GM18870 (cell line): Measurements from ENCODE around the gene TPTE2.
"Not testable (repeated sequence)": the region's sequence is repeated elsewhere in the genome, so short reads cannot be mapped to it uniquely, and the experiment has no call there.

Experiments
- ATAC-seq: cut with Tn5 transposase; IDR thresholded peaks from one replicate; pipeline ENCODE4 v1.9.1; 2021; ENCODE audit warnings: moderate library complexity; ENCODE audit not compliant: unreplicated experiment

TPTE2 gene

DNA sequence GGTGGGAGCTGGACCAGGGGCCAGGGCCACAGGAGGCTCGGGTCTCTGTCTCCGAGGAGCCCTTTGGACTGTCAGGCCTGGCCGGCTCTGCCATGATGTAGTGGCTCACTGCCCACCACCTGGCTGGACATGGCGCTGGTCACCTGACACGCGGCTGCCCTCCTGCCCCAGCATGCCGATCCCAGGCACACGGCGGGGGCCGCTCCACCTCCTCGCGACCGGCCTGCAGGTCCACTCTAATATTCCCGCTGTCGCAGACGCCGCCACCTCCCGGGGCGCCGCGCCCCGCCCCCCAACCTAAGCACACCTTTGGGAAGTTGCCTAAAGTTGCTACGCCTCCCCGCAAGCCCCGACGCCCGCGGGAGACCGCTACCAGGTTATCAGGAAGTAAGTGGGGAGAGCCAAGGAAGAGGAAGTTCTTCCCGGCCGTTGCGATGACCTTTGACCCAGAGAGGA lies at the start of gene TPTE2:
Gene TPTE2 (minus strand): TSS at position 406 of the 456 bp plus-strand sequence. CDS start 58,298 bp downstream, outside the sequence.
- ATAC-seq = not testable (repeated sequence)

DNA sequence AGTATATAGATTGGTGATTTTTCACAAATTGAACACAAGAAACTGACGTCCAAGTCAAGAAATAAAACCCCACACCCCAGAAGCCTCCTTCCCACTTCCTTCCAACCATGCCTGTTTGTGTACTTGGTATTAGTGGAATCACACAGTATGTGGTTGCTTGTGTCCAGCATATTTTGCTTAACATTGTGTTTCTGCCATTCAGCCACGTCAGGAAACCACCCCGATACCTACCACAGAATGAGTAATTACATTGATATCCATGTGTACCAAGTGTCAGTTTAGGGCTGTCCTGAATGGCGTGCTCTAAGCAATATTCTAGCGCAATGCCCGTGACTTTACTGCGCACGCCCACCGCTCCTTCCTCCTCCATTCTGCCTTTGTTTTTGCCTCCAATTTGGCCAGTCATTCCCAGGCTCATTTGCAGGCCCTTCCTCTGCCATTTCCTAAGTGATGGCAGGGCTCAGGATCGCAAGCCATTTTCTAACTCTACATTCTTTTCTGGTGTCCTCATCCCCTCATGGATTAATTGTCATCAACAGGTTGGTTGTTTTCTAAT lies 46.3 kb upstream of the TPTE2 start:
- no peak for ATAC-seq

DNA sequence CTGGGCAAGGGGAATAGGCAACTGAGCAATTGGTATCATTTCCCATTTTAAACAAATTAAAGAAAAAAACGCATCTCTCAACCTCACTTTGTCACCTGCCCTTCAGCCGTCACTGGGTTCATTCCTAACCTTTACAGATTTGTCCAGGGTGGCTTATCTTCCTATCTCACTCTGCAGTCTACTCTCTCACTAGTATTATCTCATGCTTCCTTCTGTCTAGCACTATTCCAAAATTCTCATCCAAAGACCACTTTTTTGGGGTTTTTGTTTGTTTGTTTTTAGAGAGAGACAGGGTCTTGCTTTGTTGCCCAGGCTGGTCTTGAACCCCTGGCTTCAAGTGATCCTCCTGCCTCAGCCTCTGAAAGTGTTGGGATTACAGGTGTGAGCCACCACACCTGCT lies 45.4 kb upstream of the TPTE2 start:
- no peak for ATAC-seq

DNA sequence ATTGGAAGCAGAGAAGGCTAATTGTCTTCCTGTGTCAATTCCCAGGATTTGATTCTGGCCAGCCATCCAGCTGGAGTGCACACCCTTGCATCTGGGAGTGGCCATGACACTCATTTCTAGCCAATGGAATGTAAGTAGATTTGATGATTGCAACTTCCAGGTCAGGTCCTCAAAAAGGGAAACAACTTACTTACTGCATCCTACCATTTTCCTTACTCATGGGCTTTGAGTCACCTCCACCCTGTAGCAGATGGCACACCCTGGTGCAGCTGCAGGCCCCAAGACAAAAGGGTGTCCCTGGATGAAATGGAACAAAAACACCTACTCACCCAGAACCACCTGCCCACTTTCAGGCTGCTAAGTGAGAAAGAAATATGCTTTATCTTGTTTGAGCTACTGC lies 44.8 kb upstream of the TPTE2 start:
- ATAC-seq = no peak

DNA sequence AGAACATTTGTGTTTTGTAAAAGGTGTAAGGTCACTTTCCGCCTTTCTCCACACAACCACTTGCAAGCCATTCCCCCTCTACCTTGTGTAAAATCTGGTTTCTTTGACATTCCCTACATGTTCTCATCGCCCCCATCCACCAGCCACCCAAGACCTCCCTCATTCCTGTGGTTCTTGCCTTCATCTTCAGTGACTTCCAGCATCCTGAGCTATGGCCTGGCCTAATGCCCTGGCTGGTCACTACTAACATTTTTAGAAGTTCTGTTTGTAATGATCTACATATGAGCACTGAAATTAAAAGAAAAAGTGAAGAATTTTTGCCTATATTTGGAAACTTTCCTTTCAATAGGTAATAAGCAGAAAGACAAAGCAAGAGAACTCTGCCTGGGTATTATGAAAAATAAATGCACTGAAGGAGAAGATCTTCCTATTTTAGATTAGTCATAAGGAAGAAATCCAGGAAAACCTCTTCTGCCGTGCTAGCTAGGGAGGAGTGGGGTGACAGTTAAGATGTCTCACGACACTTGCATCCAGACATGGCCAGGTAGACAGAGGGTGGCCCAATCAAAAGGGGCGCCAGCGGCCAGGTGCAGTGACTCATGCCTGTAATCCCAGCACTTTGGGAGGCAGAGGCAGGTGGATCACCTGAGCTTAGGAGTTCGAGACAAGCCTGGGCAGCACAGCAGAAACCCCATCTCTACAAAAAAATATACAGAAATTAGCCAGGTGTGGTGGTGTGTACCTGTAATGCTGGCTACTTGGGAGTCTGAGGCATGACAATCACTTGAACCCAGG lies 44.0 kb upstream of the TPTE2 start:
- ATAC-seq = no peak

DNA sequence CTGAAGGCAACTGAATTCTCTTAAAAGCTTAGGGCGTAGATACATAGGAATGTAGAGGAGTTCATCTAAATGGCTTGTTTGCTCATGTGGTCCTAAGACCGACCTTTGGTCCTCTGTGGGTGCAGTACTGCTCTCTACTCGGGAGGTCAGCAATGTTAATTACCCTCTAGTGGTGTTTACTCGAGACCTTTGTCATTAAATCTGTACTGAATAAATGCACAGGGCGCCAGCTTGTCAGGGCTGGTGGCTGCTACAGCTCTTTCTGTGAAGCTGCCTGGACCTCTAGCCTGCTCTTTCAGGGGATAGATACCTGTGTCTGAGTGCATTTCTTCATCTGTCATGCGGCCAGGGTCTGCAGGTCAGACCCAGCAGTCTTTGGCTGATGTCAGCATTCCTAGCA lies 43.0 kb upstream of the TPTE2 start:
- no peak for ATAC-seq

DNA sequence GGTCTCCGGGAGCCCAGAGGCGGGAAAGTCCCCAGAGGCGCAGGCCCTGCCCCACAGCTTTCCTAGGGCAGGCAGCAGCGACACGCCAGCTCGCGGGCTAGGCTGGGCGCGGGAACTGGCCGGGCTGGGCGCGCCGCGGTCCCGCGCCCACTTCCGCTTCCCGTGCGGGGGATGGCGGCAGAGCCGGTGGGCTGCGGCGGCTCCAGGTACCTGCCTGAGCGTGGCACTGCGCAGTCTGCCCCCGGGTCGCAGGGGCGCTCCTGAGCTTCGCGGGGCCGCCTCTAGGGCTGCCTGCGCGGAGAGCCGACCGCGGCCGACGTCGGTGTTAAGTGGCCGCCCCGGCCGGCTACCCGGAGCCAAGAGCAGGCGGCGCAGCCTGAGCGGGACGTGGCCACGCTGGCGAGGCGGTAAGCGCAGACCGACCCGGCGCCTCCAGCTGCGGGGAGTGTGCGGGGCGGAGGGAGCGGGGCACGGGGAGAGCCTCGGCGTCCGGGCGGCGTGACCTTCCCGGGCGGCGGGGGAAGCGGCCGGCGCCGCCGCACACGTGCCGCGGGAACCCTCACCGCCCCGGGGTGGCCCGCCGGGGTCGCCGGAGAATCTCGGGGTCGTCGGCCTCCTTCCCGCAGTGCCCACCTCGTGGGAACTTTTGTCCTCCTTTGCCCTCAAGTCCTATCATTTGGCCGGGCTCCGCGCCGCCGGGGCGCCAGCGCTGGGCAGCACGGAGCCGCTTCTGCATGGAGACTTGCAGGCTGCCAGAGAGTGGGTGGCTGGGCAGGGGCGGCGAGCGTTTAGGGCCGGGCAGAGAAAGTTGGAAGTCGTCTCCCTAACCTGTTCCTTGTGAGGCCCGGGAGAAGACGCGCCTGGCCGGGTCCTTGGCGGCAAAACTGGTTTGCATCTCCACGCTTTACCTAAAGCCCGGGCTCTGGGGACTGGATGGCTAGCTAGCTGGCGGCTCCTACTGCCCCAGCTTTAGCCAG lies 40.7 kb upstream of the TPTE2 start:
- peak; percentile 56 for ATAC-seq

DNA sequence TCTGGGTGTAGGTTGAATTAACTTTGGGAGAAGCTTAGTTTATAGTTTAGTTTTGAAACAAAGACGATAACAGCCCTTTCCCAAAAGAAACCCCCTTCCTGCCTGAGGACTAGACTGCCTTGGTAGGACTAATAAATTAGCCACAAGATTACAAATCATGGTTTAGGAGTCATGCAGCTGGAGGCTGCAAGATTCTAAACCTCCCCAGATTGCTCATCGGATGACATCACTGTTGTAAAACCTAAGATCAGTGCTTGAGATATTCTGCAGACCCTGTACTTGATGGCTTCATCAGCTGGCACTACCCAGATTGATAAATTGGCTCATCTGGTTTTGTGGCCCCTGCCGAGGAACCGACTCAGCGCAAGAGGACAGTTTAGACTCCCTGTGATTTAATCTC lies 36.2 kb upstream of the TPTE2 start:
- no peak for ATAC-seq

DNA sequence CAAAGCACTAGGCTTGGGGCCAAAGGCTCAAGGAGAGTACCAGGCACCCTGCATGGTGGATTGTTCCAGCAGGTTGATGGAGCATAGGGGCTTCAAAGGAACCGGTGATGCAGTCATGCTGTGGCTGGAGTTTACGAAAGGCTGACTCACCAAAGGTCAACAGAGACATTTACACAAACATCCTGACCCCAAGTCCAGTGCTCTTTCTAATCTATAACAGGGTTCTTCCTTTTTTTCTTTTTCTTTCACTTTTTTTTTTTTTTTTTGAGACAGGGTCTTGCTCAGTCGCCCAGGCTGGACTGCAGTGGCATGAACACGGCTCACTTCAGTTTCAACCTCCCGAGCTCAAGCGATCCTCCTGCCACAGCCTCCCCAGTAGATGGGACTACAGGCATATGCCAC lies 35.6 kb upstream of the TPTE2 start:
- no peak for ATAC-seq

DNA sequence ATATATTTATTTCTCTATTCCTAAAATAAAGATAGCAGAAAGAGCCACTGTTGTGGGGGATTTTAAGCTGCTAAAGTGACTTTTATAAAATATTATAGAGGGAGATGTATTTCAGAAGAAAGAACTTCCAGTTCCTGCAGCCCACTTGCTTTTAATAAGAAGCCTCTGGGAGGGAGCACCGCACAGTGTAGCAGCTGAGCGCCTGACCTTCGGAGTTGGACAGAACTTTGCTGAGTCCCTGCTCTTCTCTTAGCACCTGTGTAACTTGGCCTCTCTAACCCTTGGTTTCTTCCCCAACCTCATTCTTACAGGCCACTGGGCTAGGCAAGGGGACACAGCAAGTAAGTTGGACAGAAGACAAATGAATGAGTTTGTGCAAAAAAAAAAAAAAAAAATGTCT lies 34.8 kb upstream of the TPTE2 start:
- ATAC-seq = no peak

DNA sequence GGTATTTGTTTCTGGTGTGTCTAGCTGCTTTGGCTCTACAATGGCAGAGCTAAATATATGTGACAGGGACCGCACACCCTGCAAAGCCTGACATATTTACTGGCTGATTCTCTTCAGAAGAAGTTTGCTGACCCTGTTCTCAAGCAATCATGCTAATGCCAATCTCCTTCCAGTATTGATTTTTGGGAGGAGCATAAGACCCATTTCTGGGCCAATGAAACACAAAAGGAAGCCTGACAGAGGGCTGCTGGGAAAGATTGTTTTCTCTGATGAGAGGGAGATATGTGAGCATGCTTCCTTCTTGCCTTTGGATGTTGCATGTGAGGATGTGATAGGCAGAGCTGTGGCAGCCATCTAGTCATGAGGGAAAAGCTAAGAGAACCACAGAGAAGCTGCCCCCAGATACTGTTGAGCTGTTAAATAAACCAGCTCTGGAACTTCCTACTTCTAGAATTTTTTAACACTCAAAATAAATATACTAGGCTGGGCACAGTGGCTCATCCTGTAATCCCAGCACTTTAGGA lies 31.4 kb upstream of the TPTE2 start:
- ATAC-seq = no peak

DNA sequence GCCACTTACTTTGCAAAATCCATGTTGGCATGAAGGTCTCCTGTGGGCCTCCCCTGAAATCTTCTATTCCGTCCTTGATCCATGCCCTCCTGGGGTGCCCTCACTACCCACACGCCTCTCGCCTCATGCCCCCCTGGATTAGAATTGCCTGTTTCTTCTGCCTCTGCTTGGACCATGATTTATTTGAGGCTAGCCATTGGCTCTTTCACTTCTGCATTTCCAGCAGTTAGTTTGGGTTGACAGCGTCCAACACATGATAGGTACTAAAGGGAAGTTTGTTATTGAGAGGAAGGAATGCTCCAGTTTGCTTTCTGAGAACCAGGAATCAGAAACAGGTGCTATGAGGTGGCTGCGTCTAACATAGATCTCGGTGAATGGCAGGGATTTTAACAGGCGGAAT lies 30.5 kb upstream of the TPTE2 start:
- ATAC-seq = no peak

DNA sequence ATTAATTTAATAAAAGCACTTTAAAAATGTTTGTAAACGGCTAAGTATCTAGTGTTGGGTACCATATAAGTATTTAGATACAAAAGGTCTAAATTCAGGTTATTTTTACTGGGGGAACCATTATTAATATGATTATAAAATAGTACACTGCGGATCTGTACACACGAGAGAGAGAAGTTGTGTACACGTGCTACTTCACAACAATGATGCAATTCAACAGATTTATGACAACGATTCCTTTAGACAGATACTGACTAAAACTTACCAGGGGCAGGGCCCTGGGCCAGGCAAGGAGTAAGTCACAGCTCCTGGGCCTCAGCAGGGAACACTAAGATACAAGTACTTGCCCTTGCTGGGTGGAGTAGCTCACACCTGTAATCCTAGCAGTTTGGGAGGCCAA lies 29.1 kb upstream of the TPTE2 start:
- no peak for ATAC-seq

DNA sequence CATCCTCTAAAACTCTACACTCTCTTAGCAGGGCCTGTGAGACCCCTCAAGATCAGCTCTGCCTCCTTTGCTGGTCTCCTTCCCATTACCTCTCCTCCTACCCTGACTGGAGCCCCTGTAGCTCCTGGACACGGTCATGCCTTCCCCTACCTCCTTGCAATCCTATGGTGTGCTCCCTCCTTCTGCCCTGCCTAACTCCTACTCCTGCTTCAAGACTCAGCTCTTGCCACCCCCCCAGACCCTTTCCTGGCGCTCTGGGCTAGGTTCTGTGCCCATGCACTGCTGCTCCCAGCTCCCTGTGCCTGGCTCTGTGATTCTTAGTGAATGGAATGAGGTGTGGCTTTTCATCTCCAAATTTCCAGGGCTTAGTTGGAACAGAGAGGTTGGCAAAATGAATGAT lies 28.0 kb upstream of the TPTE2 start:
- ATAC-seq = no peak

DNA sequence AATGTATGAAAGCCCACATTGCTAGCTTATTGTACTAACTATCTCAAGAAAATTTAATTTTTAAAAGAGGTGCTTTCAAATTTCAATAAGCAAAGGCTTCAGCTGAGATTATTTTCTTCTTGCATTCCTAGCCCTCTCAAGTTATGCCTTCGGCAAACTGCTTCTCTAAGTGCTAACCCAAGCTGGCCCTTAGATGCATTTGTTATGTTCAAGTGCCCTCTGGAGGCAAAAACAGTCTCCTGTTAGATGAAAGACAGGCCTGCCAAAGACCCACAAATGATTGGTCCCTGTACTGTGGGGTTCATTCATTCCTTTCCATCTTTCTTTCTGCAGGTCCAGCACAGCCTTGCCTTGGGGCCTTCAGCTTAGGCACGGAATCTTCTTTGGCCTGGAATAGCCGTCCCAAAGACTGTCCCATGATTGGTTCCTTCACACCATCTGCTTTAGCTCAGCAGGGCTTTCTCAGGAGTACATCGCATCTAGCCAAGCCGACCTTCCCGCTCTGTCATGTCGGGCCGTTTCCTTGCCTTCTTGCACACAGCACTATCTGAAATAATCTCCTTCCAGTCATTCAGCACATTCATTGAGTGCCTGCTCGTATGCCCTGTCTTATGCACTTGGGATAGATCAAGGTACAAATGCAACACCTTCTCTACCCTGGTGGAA lies 26.4 kb upstream of the TPTE2 start:
- peak; percentile 75 for ATAC-seq

DNA sequence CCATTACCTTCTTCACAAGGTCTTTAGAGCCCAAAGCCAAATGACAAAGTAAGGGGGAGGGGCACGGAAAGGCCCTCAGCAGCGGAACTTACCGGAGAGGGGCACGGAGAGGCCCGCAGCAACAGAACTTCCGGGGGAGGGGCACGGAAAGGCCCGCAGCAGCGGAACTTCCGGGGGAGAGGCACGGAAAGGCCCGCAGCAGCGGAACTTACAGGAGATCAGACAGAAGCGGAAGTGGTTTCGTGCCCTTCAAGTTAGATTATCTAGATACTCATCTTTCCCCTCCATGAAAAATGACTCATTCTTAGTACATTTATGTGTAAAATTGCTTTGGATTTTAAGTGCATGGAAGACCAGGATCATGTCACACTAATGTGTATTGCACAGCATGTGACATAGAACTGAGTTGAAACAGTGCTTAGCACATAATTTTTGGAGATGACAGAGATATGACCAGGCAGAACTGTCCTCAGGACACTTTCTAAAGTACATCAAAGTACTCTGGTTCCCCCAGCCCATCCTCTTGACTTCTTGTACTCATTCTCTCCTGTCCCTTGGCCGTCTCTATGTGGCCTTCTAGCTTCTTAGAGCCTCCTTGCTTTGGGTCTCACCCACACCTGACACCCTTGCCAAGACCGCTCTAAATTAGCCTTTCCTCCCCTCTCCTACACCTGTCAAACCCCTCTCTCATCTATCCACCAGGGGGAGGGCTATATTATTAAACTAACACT lies 25.7 kb upstream of the TPTE2 start:
- peak; percentile 74 for ATAC-seq

DNA sequence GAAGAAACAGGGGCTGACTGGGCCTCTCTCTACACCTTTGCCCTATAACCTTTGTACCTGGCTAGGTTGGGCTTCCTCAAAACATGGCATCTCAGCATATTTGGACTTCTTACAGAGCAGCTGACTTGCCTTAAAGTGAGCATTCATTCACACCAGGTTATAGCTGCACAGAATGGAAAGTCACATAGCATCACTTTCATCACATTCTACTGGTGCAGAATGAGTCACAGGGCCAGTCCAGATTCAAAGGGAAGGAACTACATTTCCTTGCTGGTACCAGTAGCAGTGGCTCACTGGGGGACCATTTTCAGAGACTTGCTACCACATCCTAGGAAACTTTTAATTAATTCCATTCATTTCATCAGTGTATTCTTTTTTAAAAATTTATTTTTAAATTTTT lies 20.3 kb upstream of the TPTE2 start:
- peak; percentile 61 for ATAC-seq

DNA sequence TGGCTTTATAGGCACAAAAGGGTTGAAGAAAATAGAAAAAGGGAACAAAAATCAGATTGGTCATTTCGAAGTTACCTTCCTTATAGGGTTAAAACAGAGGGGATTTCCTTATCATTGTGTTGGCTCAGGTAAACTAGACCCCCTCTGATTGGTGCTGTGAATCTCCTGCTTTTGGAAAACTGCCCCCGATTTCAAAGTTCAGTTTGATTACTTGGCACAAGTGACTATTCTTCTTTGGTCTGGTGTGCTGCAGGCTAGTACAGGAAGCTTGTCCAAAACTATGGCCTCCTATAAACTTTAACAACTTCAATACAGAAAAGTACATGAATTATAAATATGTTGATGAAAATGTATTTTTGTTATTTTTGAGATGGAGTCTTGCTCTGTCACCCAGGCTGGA lies 13.9 kb upstream of the TPTE2 start:
- ATAC-seq = no peak

DNA sequence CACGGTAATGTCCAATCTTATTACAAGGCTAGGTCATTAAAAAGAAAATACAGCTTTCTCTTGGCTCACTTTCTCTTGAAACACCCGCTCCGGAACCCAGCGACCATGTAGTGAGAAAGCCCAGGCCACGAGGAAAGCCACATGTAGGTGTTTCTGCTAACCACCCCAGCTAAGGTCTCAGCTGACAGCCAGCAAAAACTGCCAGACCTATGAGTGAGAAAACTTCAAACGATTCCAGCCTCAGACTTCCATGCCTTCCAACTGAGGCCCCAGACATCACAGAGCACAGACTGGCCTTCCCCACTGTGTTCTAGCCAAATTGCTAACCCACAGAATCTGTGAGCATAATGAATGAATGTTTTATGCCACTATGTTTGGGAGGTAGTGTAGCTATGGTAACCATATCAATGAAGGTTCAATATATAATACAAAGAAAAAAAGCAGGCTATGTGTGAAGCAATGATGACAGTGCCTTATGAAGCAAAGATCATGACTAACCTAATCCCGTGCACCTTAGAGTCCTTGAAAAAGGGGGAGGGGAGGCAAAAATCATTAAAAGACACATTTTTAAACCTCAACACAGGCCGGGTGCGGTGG lies 11.9 kb upstream of the TPTE2 start:
- ATAC-seq = no peak

DNA sequence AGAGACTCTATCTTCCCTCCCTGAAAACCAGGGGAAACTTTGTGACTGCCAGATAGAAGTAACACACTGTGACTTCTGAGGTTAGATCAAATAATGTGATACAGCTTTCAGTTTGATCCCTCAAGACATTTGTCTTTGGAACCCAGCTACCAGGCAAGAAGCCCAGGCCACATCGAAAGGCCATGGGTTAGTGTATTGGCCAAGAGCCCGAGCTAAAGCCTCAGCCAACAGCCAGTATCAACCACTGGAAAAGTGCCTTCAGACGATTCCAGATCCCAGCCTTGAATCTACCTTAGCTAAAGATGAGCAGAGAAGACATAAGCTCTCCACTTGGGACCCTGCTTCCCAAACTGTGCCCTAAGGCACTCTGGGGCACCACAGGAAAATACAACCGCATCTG lies 10.9 kb upstream of the TPTE2 start:
- no peak for ATAC-seq
